Suprapubic skin (tissue), 3 donors: Measurements from ENCODE around the gene SAT1.

Source experiments
- POLR2AphosphoS5 ChIP-seq, 3 donors: sonication (generic); formaldehyde crosslinking; IDR thresholded peaks; one replicate each; pipeline ENCODE4 v1.6.1; 2017; ENCODE audit warnings: antibody characterized with exemption in 3 of 3
- TF ChIP-seq, protein P1 (sequence below), 2 donors: fragments of 200-600 bp in 1 of 2; fragments of 450-650 bp in 1 of 2; sonication (generic) in 1 of 2; IDR thresholded peaks; one replicate each; pipeline ENCODE4 v1.5.1; 2016 to 2019; ENCODE audit warnings: antibody characterized with exemption in 2 of 2, mild to moderate bottlenecking in 1 of 2, moderate library complexity in 1 of 2

GRCh38 chrX:23749129-23749528 is 33.8 kb upstream of the SAT1 start:
- TF ChIP-seq, protein P1, sequence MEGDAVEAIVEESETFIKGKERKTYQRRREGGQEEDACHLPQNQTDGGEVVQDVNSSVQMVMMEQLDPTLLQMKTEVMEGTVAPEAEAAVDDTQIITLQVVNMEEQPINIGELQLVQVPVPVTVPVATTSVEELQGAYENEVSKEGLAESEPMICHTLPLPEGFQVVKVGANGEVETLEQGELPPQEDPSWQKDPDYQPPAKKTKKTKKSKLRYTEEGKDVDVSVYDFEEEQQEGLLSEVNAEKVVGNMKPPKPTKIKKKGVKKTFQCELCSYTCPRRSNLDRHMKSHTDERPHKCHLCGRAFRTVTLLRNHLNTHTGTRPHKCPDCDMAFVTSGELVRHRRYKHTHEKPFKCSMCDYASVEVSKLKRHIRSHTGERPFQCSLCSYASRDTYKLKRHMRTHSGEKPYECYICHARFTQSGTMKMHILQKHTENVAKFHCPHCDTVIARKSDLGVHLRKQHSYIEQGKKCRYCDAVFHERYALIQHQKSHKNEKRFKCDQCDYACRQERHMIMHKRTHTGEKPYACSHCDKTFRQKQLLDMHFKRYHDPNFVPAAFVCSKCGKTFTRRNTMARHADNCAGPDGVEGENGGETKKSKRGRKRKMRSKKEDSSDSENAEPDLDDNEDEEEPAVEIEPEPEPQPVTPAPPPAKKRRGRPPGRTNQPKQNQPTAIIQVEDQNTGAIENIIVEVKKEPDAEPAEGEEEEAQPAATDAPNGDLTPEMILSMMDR (IDR thresholded peaks at IDR 0.05), result no peak
- no peak for TF ChIP-seq POLR2AphosphoS5 (IDR thresholded peaks at IDR 0.05)
